Measurements from ENCODE around the gene ARHGEF28. TPM values are rescaled to one million over a fixed set of nuclear protein-coding genes. Genes with fewer than 3 reads are reported as not detected.

ARHGEF28 gene
- total RNA-seq, 3 donors from 2014 or later (not counting 1 experiment from before 2014, with no cell fraction given), result 2.3 to 7.1 (median 5.8) TPM

DNA sequence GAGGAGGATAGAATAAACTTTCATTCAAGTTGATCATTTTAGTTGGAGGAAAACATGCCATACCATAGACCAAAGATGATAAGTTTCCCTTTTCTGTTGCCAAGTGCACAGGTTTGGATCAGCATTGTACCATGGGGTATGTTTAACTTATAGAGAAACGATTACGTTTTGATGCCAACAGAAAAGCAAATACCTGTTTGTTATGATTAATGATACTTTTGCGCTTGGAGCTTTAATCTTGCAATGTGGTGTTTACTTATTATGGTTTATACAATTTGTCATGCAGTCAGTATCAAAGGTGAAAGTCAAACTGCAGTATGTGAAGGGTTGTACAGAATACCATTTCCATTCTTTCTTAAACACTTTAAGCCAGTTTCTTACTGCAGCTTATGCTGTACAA, 13.2 kb upstream of the ARHGEF28 start:
- intact Hi-C loops (cut with micrococcal nuclease), result no loop called here
- TF ChIP-seq, protein P1, sequence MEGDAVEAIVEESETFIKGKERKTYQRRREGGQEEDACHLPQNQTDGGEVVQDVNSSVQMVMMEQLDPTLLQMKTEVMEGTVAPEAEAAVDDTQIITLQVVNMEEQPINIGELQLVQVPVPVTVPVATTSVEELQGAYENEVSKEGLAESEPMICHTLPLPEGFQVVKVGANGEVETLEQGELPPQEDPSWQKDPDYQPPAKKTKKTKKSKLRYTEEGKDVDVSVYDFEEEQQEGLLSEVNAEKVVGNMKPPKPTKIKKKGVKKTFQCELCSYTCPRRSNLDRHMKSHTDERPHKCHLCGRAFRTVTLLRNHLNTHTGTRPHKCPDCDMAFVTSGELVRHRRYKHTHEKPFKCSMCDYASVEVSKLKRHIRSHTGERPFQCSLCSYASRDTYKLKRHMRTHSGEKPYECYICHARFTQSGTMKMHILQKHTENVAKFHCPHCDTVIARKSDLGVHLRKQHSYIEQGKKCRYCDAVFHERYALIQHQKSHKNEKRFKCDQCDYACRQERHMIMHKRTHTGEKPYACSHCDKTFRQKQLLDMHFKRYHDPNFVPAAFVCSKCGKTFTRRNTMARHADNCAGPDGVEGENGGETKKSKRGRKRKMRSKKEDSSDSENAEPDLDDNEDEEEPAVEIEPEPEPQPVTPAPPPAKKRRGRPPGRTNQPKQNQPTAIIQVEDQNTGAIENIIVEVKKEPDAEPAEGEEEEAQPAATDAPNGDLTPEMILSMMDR (IDR thresholded peaks at IDR 0.05), result no peak
- no peak overlapping the region for H3K4me3 ChIP-seq (ENCODE audit: low read length)
- ATAC-seq, result no peak
- H3K27me3 ChIP-seq (ENCODE audit: control insufficient read depth, insufficient read depth, low read length), result no peaks in the 10 kb centered on the region
- no peaks in the 10 kb centered on the region for H3K36me3 Mint-ChIP-seq
- no peak for DNase-seq
- no peak overlapping the region for H3K27ac Mint-ChIP-seq
- no peak overlapping the region for H3K4me3 Mint-ChIP-seq
- no peaks in the 10 kb centered on the region for H3K9me3 Mint-ChIP-seq
- no peaks in the 10 kb centered on the region for H3K9me3 ChIP-seq (ENCODE audit: control insufficient read depth, insufficient read depth, low read length)
- peaks cover 22 to 25% of the 10 kb centered on the region in 2 donors for H3K27me3 Mint-ChIP-seq (ENCODE audit: low read depth in 2 of 2)
- H3K4me1 Mint-ChIP-seq, result no peaks in the 10 kb centered on the region
- 92% methylated on average over 3 of the region's 3 CpGs for WGBS (ENCODE audit: insufficient coverage)
- H3K27ac ChIP-seq (ENCODE audit: low read length), result no peak overlapping the region
- H3K4me1 ChIP-seq (ENCODE audit: control insufficient read depth, insufficient read depth, low read length), result no peaks in the 10 kb centered on the region
- no peaks in the 10 kb centered on the region for H3K36me3 ChIP-seq (ENCODE audit: control insufficient read depth, insufficient read depth, low read length)

DNA sequence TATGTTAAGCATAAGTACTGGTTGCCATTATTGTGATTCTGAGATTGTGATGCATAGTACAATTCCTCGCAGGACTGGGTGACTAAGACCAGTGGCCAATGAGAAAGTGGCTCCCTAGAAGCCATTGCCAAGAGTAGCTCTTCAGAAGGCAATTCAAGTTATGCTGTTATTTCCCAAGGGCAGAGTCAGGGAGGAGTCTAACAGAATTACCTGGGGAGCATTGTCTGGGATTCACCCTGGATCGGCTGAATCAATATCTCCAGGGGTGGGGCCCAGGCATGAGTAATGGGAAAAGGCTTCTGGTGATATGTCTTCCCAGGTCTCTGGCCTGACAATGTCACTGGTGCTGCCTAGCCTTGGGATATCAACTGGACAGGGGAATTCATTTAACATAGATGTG, 10.9 kb upstream of the ARHGEF28 start:
- Histone ChIP-seq H3K4me1 (ENCODE audit: control insufficient read depth, insufficient read depth, low read length) (no peaks in the 10 kb centered on the region), H3K9me3 (ENCODE audit: control insufficient read depth, insufficient read depth, low read length) (no peaks in the 10 kb centered on the region), H3K36me3 (ENCODE audit: control insufficient read depth, insufficient read depth, low read length) (no peaks in the 10 kb centered on the region), H3K4me3 (ENCODE audit: low read length) (no peak overlapping the region), H3K27me3 (ENCODE audit: control insufficient read depth, insufficient read depth, low read length) (no peaks in the 10 kb centered on the region), H3K27ac (ENCODE audit: low read length) (no peak overlapping the region)
- no peak overlapping the region for H3K27ac Mint-ChIP-seq
- TF ChIP-seq, protein P1 (IDR thresholded peaks at IDR 0.05), result no peak
- peaks cover 24 to 26% of the 10 kb centered on the region in 2 donors for H3K27me3 Mint-ChIP-seq (ENCODE audit: low read depth in 2 of 2)
- no peak overlapping the region for H3K4me3 Mint-ChIP-seq
- H3K9me3 Mint-ChIP-seq, result no peaks in the 10 kb centered on the region
- intact Hi-C loops (cut with micrococcal nuclease), result no loop called here
- no peak for DNase-seq
- 92% methylated on average over 2 of the region's 2 CpGs for WGBS (ENCODE audit: insufficient coverage)
- H3K36me3 Mint-ChIP-seq, result no peaks in the 10 kb centered on the region
- no peaks in the 10 kb centered on the region for H3K4me1 Mint-ChIP-seq
- no peak for ATAC-seq

DNA sequence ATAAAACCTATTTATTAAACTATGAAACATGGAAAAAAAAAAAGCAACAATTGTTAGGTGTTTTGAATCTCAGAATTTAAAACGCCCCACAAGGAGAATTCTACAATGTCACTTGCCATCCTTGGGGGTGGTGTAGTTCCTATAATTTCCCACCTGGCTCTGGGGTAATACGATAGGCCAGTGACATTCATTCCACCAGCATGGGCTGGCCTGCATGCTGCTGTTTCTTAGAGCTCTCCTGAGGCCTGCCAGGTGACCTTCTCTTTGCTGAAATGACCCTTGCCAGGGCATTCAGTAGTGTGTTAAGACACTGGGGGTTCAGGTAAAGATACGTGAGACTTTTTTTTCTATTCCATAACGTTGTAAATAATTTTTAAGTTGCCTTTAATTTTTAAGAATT, 10.0 kb upstream of the ARHGEF28 start:
- TF ChIP-seq, protein P1 (IDR thresholded peaks at IDR 0.05), result no peak
- no peaks in the 10 kb centered on the region for H3K4me1 ChIP-seq (ENCODE audit: control insufficient read depth, insufficient read depth, low read length)
- no peak overlapping the region for H3K4me3 Mint-ChIP-seq
- H3K9me3 ChIP-seq (ENCODE audit: control insufficient read depth, insufficient read depth, low read length), result no peaks in the 10 kb centered on the region
- H3K4me1 Mint-ChIP-seq, result no peaks in the 10 kb centered on the region
- DNase-seq, result no peak
- H3K27ac ChIP-seq (ENCODE audit: low read length), result no peak overlapping the region
- H3K36me3 Mint-ChIP-seq, result no peaks in the 10 kb centered on the region
- no peak for ATAC-seq
- peaks cover 17 to 27% of the 10 kb centered on the region in 2 donors for H3K27me3 Mint-ChIP-seq (ENCODE audit: low read depth in 2 of 2)
- no peaks in the 10 kb centered on the region for H3K27me3 ChIP-seq (ENCODE audit: control insufficient read depth, insufficient read depth, low read length)
- 79% methylated on average over 1 of the region's 4 CpGs for WGBS (ENCODE audit: insufficient coverage)
- no peak overlapping the region for H3K27ac Mint-ChIP-seq
- H3K36me3 ChIP-seq (ENCODE audit: control insufficient read depth, insufficient read depth, low read length), result no peaks in the 10 kb centered on the region
- H3K9me3 Mint-ChIP-seq, result no peaks in the 10 kb centered on the region
- H3K4me3 ChIP-seq (ENCODE audit: low read length), result no peak overlapping the region
- intact Hi-C loops (cut with micrococcal nuclease), result no loop called here

DNA sequence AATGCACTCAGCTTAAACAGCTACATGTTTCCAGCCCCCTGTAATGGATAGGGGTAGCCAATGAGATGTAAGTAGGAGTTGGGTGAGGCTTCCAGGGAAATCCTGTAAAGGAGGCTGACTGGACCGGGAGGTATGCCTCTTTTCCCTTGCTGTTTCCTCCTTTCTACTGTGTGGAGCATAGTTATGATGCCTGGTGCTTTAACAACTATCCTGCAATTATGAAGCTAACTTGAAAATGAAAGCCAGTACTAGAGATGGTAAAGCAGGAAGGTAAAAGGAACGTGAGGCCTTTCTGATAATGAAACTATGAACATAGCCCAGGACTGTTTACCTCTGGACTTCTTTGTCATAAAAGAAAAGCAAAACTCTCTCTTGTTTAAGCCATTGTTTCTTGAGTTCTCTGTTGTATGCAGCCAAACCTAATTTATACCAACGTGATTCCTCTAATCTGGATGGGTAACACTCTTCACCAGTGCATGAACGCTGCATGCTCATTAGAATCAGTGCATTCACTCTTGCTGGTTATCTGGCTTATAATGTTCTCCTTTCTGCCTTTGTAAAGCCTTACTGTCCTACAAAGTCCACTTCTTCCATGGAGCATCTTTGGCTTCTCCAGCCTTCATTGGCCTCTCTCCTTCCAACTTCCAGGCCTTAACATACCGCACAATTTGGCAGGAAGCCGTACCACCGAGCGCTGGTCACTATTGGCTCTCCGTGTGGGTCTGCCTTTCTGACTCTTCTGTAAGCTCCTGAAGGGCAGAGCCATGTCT, 8.3 kb upstream of the ARHGEF28 start:
- peaks cover 2% of the 10 kb centered on the region for H3K27me3 ChIP-seq (ENCODE audit: control insufficient read depth, insufficient read depth, low read length)
- H3K4me1 Mint-ChIP-seq, result no peaks in the 10 kb centered on the region

More for the DNA sequence above, 8.3 kb upstream of the ARHGEF28 start:
- Mint-ChIP-seq H3K27me3 (ENCODE audit: low read depth in 2 of 2) (peaks cover 10 to 37% of the 10 kb centered on the region in 2 donors), H3K9me3 (no peaks in the 10 kb centered on the region), H3K36me3 (no peaks in the 10 kb centered on the region), H3K27ac (no peak overlapping the region), H3K4me3 (no peak overlapping the region)
- H3K9me3 ChIP-seq (ENCODE audit: control insufficient read depth, insufficient read depth, low read length), result no peaks in the 10 kb centered on the region
- H3K4me3 ChIP-seq (ENCODE audit: low read length), result no peak overlapping the region
- no peak for ATAC-seq
- 70% methylated on average over 9 of the region's 9 CpGs for whole genome bisulfite sequencing (ENCODE audit: insufficient coverage)
- H3K4me1 ChIP-seq (ENCODE audit: control insufficient read depth, insufficient read depth, low read length), result no peaks in the 10 kb centered on the region
- H3K27ac ChIP-seq (ENCODE audit: low read length), result no peak overlapping the region
- no peak for DNase-seq
- intact Hi-C loops (cut with micrococcal nuclease), result no loop called here
- no peaks in the 10 kb centered on the region for H3K36me3 ChIP-seq (ENCODE audit: control insufficient read depth, insufficient read depth, low read length)
- TF ChIP-seq, protein P1 (IDR thresholded peaks at IDR 0.05), result no peak
